ENCODE data around the gene AP1M2.
"Not testable (repeated sequence)": the region's sequence is repeated elsewhere in the genome, so short reads cannot be mapped to it uniquely, and the experiment has no call there.

The AP1M2 gene

DNA sequence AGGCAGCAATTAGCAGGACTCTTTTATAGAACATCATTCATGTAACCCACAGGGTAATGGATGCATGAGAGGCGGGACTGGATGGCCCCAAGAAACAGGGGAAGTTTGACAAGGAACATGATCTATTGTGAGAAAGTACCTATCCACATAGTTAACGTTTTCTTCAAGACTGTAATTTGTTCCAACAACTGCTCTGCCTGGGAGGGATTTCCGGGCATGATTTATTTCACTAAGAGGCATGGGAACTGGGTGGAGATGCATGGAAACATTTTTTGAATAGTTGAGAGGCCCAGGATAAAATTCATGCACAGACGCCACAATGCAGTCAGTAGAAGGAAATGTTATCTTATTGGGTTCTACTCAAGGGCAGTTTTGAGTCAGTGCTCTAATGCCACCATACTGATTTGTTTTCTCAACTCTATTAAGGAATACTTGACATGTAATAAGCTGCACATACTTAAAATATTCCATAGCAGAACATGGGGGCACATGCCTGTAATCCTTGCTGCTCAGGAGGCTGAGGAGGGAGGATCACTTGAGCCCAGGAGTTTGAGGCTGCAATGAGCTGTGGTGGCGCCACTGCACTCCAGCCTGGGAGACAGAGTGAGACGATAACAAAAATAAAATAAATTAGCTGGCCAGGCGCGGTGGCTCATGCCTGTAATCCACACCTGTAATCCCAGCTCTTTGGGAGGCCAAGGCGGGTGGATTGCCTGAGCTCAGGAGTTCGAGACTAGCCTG is 53.3 kb downstream of the AP1M2 start:
- DNase-seq = peak in 2 of 3 donors; percentile 21 to 23

DNA sequence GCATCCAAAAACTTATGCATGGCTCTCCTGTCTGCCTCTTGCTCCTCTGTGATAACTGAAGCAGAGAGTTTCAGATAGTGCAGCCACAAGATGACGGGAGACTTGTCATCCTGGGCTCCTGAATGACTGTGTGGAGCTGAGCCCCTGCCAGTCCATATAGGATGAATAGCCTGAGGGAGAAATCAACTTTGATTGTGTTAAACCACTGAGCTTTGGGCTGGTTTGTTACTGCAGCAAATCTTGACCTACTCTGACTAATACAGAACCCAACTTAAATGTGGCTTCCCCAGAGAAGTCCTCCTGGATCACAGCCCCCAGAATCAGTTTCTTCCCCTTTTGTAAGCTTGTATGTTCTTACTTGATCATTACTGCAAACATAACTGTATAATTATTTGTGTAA is 54.7 kb downstream of the AP1M2 start:
- no peak for DNase-seq

GRCh38 chr19:10526887-10527286 is 60.2 kb downstream of the AP1M2 start:
- not testable (repeated sequence) for DNase-seq

DNA sequence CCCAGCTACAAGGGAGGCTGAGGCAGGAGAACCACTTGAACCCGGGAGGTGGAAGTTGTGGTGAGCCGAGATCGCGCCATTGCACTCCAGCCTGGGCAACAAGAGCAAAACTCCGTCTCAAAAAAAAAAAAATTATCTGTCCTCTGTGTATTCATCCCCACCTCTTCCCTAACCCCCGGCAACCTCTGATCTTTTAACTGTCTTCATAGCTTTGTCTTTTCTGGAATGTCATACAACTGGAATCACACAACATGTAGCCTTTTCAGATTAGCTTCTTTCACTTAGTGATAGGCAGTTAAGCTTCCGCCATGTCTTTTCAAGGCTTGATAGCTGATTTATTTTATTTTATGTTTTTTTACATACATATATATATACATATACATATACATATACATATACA is 61.5 kb downstream of the AP1M2 start:
- DNase-seq = no peak

DNA sequence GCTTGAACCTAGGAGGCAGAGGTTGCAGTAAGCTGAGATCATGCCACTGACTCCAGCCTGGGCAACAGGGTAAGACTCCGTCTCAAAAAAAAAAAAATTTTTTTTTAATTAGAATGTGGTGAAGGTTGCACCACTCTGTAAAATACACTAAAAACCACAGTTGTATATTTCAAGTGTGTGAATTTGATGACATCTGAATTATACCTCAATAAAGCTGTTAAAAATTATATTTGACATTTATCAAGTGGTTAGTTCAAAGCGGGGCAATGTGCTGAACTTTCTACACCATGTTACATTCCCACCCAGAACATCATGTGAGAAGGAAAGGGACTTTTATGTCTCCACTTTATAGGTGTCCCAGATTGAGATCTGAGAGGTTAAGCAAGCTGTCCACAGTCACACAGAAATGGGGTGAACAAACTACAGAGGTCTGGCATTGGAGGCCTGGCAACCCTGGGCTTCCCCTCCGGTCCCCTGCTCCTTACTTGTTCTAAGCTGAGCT is 63.9 kb downstream of the AP1M2 start:
- peak in 1 of 3 donors; percentile 27 for DNase-seq

All from suppressor macrophage treated with lipopolysaccharide for 1 hour (primary cell).